Activated gamma-delta T cell treated with anti-CD3 and anti-CD28 coated beads, Interleukin-2, amount 50 U/mL, for 16 hours (primary cell): ENCODE data around the gene MX1.

Experiments
- DNase-seq: peaks from one replicate; pipeline ENCODE4 v3.0.0-alpha.2; 2020; ENCODE audit warnings: low read depth

The MX1 gene

DNA sequence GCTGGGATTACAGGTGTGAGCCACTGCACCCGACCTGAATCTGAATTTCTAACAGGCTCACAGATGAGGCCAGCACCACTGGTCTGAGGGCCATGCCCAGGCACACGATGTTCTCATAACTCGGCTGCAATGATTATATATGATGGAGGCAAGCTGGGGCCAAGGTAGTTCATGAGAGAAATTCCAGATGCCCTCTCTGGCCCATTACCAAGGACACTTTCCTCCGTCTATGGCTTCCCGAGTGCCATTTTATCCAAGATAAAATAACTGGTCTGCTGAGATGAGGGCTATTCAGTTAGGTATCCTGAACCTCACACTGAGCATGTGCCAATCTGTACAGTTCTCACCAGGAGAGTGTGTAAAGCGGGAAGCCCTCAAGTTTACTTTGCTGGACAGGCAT lies 65.4 kb downstream of the MX1 start:
- DNase-seq: no peak

DNA sequence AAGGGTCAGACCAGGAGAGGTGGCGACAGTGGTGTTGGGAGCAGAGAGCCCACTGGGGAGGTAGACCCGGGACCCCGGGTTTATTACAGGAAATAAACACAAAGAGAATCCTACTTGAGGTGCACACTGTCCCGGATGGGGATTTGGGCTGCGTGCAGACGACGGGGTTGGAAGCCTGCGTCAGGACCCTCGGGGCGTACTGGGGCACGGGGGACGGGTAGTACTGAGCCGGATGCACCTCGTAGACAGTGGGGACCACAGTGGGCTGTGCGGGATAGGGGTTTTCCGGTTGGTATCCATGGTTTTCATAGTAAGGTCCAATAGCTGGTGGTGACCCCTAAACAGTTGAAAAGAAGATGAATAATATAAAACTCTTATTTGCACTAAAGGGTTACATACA lies 68.2 kb downstream of the MX1 start:
- no peak for DNase-seq

DNA sequence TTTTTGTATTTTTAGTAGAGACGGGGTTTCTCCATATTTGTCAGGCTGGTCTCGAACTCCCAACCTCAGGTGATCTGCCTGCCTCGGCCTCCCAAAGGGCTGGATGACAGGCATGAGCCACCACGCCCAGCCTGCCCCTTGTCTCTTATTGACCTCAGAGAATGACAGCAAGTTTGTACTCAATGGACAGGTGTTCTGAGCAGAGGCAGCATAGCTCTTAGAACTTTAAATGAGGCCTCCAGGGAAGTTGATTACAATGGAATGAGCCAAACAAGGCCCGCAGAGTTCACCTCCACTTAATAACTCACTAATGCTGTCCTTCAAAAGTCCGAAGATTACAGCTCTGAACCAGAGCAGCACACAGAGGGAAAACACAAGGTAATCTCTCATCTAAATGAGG lies 71.0 kb downstream of the MX1 start:
- no peak for DNase-seq

DNA sequence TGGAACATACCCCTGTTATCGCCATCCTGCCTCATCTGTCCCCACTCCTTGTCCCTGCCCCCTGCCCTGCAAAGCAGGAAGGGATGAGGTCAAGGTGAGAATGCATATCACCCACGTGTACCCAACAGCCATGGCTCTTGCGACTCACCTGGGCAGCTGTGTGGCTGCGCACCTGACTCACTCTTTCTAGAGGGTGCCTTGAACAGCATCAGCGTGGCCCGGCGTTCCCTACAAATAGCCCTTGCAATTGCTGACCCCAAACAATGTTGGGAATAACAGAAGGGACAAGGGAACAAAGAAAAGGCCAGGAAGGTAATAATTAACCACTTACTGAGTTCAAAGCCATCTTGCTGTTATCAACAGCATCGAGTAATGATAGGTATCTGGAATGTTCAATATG lies 71.7 kb downstream of the MX1 start:
- DNase-seq: no peak

DNA sequence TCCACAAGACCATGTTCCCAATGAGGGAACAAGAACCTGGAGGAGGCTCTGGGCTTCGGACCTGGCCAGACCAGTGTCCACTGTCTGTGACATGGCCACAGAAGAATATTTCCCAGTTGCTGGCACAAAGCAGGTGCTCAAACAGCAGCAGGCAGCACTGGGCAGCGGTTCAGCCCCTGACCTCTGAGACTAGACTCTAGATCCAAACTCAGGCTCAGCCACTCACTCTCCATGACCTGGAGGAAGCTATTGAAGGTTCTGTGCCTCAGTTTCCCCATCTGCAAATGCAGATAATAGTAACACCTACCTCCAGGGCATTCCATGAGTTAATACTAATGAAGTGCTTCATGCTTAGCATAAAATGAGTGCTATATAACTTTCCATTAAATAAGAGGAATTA lies 73.9 kb downstream of the MX1 start:
- no peak for DNase-seq

DNA sequence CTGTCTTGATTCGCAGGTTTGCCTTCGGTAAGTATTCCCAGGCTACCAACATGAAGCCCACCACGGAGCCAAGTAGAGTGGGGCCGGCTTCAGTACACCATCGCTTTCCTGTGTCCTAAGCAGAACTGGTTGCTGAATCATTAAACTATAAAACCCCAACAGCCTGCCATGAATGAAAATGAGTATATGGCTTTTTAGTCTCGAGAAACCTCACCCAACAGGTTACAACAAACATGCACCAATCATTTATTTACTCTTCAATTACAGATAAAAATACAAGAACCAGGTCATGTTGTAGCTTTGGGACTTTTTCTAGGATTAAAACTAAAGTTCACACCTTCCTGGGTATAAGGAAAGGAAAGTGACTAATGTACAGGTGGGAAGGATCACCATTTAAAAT lies 74.3 kb downstream of the MX1 start:
- DNase-seq: no peak

DNA sequence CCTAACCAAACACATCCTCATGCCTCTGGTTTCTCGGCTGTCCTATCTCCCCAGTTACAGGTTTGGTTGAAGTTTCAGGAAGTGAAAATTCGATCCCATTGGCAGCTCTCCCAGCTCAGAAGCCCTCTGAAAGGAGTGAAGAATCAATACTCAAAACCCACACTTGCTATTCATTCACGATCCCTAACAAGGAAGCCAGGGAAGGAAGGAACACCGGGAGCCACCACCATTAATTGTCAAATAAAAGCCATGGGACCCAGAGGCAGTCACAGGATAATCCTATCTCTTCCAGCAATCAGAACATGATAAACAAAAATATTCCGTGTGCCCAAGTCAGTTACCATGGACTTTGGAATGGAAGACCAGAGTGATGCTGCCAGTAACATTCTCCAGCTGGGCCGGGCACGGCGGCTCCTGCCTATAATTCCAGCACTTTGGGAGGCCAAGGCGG lies 74.9 kb downstream of the MX1 start:
- DNase-seq: no peak

DNA sequence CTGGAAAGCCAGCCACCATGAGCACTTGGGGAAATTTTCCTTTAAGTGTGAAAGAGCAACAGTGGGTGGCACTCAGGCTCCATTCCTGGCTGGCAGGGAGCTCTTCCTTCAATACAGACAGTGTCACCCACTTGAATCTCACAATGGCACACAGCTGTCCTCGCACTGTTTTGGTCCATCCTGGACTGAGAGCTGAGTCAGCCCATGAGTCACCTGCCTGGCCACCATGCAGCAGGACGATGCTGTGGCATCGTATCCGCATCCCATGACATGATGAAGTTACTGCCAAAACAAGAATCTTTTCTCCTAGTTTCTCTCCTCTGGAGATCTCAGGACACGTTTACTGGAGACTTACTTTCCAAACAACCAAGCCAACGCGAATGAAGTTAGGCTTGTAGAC lies 75.9 kb downstream of the MX1 start:
- DNase-seq: no peak

DNA sequence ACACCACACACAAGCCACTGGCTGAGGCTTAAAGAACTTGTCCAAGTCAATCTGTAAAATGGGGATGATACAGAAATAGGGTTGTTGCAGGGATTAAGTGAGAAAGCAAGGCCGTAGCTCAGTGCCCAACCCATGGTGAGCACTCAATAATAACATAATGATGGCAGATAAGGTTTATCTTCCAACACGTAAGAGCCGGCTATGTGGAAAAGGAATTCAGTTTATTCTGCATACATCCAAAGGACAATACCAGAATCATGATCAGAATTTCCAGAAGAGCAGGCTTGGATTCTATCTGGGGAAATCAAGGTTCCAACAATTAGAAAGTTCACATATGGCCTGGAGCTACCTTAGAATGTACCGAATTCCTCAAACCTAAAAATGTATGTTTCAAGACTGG lies 77.3 kb downstream of the MX1 start:
- DNase-seq: no peak

DNA sequence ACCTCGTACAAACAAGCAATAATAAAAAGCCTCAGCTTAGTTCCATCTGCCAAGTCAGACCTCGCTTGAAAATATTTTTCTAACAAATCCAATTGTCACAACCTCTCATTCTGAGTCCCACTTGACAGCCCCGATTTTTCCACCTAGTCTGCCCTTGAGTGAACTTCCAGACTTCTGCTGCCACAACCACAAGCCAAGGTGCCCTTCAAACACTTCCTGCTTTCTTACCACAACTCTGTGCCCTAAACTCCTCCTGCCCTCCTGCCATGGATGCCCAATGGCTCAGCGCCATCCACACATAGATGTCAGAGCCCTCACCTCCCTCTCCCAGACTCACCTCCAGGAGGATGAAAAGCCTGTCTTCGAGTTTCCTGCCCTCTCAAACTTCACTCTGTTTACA lies 78.0 kb downstream of the MX1 start:
- no peak for DNase-seq

DNA sequence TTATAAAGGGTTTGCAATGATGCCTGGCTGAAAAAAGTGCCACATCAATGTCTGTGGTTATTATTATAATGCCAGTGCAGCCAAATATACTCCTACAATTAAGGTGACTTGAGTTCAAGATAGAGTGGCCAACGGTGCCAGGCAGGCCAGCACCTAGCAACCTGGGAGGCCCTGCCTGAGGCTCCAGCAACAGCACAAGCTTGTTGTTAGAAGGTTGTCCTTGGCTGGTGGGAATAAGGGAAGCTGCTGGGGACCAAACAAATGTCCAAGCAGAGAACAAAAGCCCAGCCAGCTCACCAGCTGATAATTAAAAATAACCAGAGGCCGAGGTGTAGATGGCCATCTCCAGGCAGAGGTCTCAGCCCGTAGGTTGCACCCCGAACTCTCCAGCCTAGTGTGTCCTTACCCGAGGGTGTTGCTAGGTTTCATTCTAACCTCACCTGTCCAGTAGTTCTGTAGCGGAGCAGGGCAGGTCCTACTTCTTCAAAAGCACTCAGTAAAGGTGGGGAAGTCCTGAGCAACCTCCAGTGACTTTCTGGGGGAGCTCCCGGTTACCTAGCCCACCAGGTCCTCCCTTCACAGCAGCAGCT lies 80.1 kb downstream of the MX1 start:
- DNase-seq: no peak

DNA sequence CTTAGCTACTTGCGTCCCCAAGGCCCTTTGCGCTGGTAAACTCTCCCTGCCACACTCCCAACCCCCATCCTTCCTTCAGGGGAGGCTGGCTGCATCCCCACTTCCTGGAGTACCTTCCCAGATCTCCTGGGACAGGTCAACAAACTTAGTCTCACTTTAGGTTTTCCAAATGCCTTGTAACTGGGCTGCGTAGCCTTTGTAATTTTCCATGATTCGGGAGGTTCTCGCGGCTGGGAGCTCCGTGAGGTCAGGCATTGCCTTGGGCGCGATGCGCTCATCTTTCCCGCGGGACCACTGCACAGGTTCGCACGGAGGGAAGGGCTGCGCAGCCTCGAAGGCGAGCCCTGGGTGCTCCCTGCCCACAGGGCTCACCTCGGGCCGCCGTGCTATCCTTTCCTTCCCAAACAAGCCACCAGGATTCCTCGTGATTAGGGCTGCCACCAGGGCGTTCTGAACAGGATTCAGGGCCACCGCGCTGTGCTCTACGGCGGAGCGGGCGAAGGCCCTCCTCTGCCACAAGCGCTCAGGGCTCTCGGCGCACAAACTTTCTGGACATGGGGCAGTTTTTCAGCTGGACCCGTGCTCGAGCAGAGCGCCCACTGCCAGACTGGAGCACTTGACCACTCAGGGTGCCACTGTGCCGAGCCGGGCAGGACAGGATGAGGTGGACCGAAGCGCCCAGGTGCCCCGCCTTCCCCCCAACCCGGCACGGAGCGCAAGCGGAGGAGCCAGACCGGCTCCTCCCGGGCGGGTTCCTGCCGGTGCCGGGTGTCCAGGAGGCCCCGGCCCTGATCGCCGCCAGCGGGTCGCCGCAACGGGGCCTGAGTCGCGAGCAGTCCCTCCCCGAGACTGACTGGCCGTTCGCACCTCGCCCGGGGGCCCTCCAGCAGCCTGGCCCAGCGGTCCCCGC lies 80.8 kb downstream of the MX1 start:
- no peak for DNase-seq

DNA sequence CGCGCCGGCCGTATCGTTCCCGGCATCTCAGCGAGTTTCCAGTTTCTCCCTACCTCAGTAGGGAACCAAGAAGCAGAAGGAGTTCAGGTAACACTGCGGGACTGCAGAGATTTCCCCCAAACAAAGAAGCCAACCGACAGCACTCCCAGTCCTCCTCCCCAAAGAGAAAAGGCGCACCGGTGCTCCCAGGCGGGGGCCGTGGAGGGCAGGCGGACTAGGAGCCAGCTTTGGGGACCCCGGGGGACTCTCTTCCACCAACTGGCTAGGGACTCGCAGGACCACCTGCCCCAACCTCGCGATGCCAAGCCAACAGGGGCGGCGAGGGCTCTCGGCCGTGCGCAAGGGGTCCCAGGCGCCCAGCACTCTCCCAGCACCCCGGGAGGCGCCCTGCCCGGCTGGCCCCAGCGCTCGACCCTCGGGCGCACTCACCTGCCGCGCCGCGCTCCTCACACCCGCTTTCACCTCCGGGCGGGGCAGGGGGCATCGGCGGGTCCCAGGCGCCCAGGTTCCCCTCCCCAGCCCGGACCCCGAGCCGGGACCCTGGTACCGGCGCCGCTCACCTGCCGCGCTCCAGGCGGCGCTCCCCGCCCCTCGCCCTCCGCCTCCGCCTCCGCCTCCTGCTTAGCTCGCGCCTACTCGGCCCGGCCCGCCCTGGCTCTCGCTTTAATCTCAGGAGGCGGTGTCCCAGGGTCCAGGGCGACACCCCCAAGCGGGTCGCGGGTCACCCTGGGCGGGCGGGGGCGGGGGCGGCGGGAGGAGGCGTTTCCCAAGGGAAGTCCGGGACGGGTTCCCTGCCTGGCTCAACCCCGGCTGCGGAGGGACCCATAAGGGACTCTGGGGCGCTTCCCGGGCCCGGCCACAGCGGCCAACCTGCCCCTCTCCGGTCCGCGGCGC lies 81.7 kb downstream of the MX1 start, which contains the start of gene TMPRSS2:
TSS of gene TMPRSS2 (minus strand) at position 638 of the 894 bp plus-strand sequence. CDS start 10,025 bp downstream, outside the sequence.
- no peak for DNase-seq

DNA sequence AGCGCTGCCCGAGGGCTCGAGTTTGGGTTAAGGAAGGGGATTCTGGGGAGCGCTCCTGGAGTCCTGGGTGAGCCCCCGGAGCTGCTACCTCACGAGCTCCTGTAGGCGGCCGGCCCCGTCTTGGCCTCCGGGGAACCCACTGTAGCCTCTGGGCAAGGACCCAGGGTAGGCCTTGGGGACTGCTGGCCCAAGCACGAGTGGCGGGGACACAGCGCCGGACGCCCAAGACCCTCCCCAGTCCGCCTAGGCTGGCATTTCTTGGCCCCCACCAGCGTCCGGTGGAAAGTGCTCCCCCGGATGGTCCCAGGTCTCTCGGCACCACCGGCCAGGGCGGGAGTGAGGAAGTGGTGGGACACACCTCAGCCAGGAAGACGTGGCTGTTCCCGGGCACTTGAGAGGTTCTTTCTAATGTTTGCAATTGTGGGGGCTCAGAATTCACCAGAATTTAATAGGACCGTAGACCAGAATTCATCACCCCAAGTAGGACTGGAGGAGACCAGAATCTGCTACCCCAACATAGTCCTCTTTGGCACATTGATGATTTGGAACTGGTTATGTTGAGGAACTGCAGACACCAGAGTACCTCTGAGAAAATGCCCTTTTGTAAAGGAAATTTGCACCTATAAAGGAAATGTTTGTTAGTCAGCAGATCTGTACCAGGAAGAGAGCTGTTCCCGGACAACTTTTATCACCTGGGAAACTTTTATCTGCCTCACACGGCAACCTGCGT lies 82.5 kb downstream of the MX1 start:
- DNase-seq: no peak
